Vagina (tissue), 2 donors: ENCODE results near the gene EFCAB6.

Experiments
- POLR2A ChIP-seq, 2 donors: fragments of 450-650 bp; IDR thresholded peaks; one replicate each; pipeline ENCODE4 v1.6.1; 2017; ENCODE audit warnings: antibody characterized with exemption in 2 of 2, mild to moderate bottlenecking in 2 of 2, moderate library complexity in 2 of 2
- TF ChIP-seq, protein P1 (sequence below), 3 experiments: fragments of 450-650 bp in 2 of 3; fragments of 200-600 bp in 1 of 3; sonication (generic) in 1 of 3; IDR thresholded peaks; one replicate each; pipeline ENCODE4 v1.5.1; 2017 to 2019; ENCODE audit warnings: antibody characterized with exemption in 3 of 3, mild to moderate bottlenecking in 2 of 3, moderate library complexity in 2 of 3

- TF ChIP-seq, protein P1, sequence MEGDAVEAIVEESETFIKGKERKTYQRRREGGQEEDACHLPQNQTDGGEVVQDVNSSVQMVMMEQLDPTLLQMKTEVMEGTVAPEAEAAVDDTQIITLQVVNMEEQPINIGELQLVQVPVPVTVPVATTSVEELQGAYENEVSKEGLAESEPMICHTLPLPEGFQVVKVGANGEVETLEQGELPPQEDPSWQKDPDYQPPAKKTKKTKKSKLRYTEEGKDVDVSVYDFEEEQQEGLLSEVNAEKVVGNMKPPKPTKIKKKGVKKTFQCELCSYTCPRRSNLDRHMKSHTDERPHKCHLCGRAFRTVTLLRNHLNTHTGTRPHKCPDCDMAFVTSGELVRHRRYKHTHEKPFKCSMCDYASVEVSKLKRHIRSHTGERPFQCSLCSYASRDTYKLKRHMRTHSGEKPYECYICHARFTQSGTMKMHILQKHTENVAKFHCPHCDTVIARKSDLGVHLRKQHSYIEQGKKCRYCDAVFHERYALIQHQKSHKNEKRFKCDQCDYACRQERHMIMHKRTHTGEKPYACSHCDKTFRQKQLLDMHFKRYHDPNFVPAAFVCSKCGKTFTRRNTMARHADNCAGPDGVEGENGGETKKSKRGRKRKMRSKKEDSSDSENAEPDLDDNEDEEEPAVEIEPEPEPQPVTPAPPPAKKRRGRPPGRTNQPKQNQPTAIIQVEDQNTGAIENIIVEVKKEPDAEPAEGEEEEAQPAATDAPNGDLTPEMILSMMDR (IDR thresholded peaks at IDR 0.05) = no peak
- no peak for TF ChIP-seq POLR2A (IDR thresholded peaks at IDR 0.05)
These were observed 38.4 kb upstream of the EFCAB6 start for GRCh38 chr22:43850529-43850928.
